Measurements from ENCODE around the gene CABP4. TPM values are rescaled to one million over a fixed set of nuclear protein-coding genes. Genes with fewer than 3 reads are reported as not detected.

Gene CABP4
- total and polyA plus RNA-seq, 5 experiments from 2014 or later, result 0.58 to 3.7 (median 0.96) TPM

Small RNAs within 50 kb of the gene (microRNA-seq; reads per million reads assigned to microRNA genes)
- 1.0 reads per million for gene MIR6752 (ENCODE audit: borderline microRNAs expressed)

Other genes with a start within 250 kb of the CABP4 start
- 100 to 1,000 TPM; 345 to 354 TPM for gene GRK2, start 188.9 kb upstream of the CABP4 start, total RNA-seq
- gene GRK2, start 188.9 kb upstream of the CABP4 start, polyA plus RNA-seq, result 10 to 100 TPM; 16.8 to 70.7 (median 31.1) TPM
- gene ANKRD13D, start 166.1 kb upstream of the CABP4 start, total RNA-seq, result 100 to 1,000 TPM; 189 to 206 TPM
- 10 to 100 TPM in 2 of 3 donors, 1 to 10 TPM in 1; 6.0 to 18.3 (median 10.1) TPM for gene ANKRD13D, start 166.1 kb upstream of the CABP4 start, polyA plus RNA-seq
- gene SSH3, start 151.8 kb upstream of the CABP4 start, total RNA-seq, result 10 to 100 TPM; 18.1 to 25.3 TPM
- 1 to 10 TPM; 1.7 to 4.5 (median 3.2) TPM for gene SSH3, start 151.8 kb upstream of the CABP4 start, polyA plus RNA-seq
- gene POLD4, start 101.8 kb upstream of the CABP4 start, total RNA-seq, result 100 to 1,000 TPM; 102 to 110 TPM
- gene POLD4, start 101.8 kb upstream of the CABP4 start, polyA plus RNA-seq, result 100 to 1,000 TPM in 2 of 3 donors, 10 to 100 TPM in 1; 87.7 to 105 (median 102) TPM
- 1 to 10 TPM; 1.1 to 1.5 TPM for gene CLCF1, start 81.8 kb upstream of the CABP4 start, total RNA-seq
- gene CLCF1, start 81.8 kb upstream of the CABP4 start, polyA plus RNA-seq, result under 1 TPM in 1 of 3 donors, not detected in 2; 0.58 TPM
- gene RAD9A, start 63.4 kb upstream of the CABP4 start, total RNA-seq, result 10 to 100 TPM; 47.3 to 58.1 TPM
- 1 to 10 TPM; 6.5 to 9.4 (median 6.6) TPM for gene RAD9A, start 63.4 kb upstream of the CABP4 start, polyA plus RNA-seq
- 100 to 1,000 TPM; 141 to 146 TPM for gene PPP1CA, start 53.5 kb upstream of the CABP4 start, total RNA-seq
- gene PPP1CA, start 53.5 kb upstream of the CABP4 start, polyA plus RNA-seq, result 100 to 1,000 TPM; 357 to 518 (median 403) TPM
- 100 to 1,000 TPM; 403 to 419 TPM for gene TBC1D10C, start 51.3 kb upstream of the CABP4 start, total RNA-seq
- gene TBC1D10C, start 51.3 kb upstream of the CABP4 start, polyA plus RNA-seq, result 100 to 1,000 TPM; 231 to 307 (median 251) TPM
- 10 to 100 TPM; 18.5 to 21.2 TPM for gene CARNS1, start 39.7 kb upstream of the CABP4 start, total RNA-seq
- gene CARNS1, start 39.7 kb upstream of the CABP4 start, polyA plus RNA-seq, result 1 to 10 TPM; 2.2 to 3.7 (median 2.3) TPM
- gene RPS6KB2, start 26.9 kb upstream of the CABP4 start, total RNA-seq, result 10 to 100 TPM; 80.9 to 82.8 TPM
- 10 to 100 TPM; 41.9 to 45.9 (median 43.2) TPM for gene RPS6KB2, start 26.9 kb upstream of the CABP4 start, polyA plus RNA-seq
- 100 to 1,000 TPM; 212 to 215 TPM for gene PTPRCAP, start 17.7 kb upstream of the CABP4 start, total RNA-seq
- gene PTPRCAP, start 17.7 kb upstream of the CABP4 start, polyA plus RNA-seq, result 100 to 1,000 TPM; 647 to 717 (median 686) TPM
- gene CORO1B, start 11.9 kb upstream of the CABP4 start, total RNA-seq, result 10 to 100 TPM; 21.2 to 22.3 TPM
- gene CORO1B, start 11.9 kb upstream of the CABP4 start, polyA plus RNA-seq, result 10 to 100 TPM in 1 of 3 donors, 1 to 10 TPM in 2; 9.2 to 12.6 (median 9.8) TPM
- not detected for gene GPR152, start 2.6 kb upstream of the CABP4 start, total RNA-seq
- gene GPR152, start 2.6 kb upstream of the CABP4 start, polyA plus RNA-seq, result 1 to 10 TPM in 1 of 3 donors, under 1 TPM in 2; 0.20 to 1.2 (median 0.86) TPM
- 100 to 1,000 TPM; 105 to 111 TPM for gene TMEM134, start 13.9 kb downstream of the CABP4 start, total RNA-seq
- gene TMEM134, start 13.9 kb downstream of the CABP4 start, polyA plus RNA-seq, result 100 to 1,000 TPM; 128 to 148 (median 144) TPM
- gene AIP, start 27.7 kb downstream of the CABP4 start, total RNA-seq, result 100 to 1,000 TPM; 136 to 141 TPM
- gene AIP, start 27.7 kb downstream of the CABP4 start, polyA plus RNA-seq, result 100 to 1,000 TPM; 146 to 169 (median 146) TPM
- 100 to 1,000 TPM; 118 to 120 TPM for gene PITPNM1, start 50.0 kb downstream of the CABP4 start, total RNA-seq
- gene PITPNM1, start 50.0 kb downstream of the CABP4 start, polyA plus RNA-seq, result 10 to 100 TPM; 13.8 to 36.5 (median 15.9) TPM
- gene CDK2AP2, start 52.8 kb downstream of the CABP4 start, total RNA-seq, result 10 to 100 TPM; 41.8 to 46.4 TPM
- 10 to 100 TPM; 75.9 to 96.8 (median 79.5) TPM for gene CDK2AP2, start 52.8 kb downstream of the CABP4 start, polyA plus RNA-seq
- gene CABP2, start 68.1 kb downstream of the CABP4 start, total RNA-seq, result not detected
- not detected for gene CABP2, start 68.1 kb downstream of the CABP4 start, polyA plus RNA-seq
- 100 to 1,000 TPM; 177 to 186 TPM for gene GSTP1, start 128.5 kb downstream of the CABP4 start, total RNA-seq
- 100 to 1,000 TPM; 234 to 278 (median 276) TPM for gene GSTP1, start 128.5 kb downstream of the CABP4 start, polyA plus RNA-seq
- gene NDUFV1, start 151.6 kb downstream of the CABP4 start, total RNA-seq, result 100 to 1,000 TPM; 197 to 199 TPM
- 100 to 1,000 TPM; 122 to 123 (median 122) TPM for gene NDUFV1, start 151.6 kb downstream of the CABP4 start, polyA plus RNA-seq
- gene NUDT8, start 174.6 kb downstream of the CABP4 start, total RNA-seq, result 1 to 10 TPM; 2.0 to 3.2 TPM
- gene NUDT8, start 174.6 kb downstream of the CABP4 start, polyA plus RNA-seq, result 1 to 10 TPM; 2.7 to 3.1 (median 2.7) TPM
- not detected for gene TBX10, start 184.4 kb downstream of the CABP4 start, total RNA-seq
- not detected for gene TBX10, start 184.4 kb downstream of the CABP4 start, polyA plus RNA-seq
- not detected for gene ACY3, start 195.4 kb downstream of the CABP4 start, total RNA-seq
- under 1 TPM in 2 of 3 donors, not detected in 1; 0.29 to 0.64 TPM for gene ACY3, start 195.4 kb downstream of the CABP4 start, polyA plus RNA-seq
- not detected for gene ALDH3B2, start 219.3 kb downstream of the CABP4 start, total RNA-seq
- not detected for gene ALDH3B2, start 219.3 kb downstream of the CABP4 start, polyA plus RNA-seq

Measured in naive thymus-derived CD8-positive, alpha-beta T cell (primary cell).